Measurements from ENCODE around the gene CDYL2.
"Not testable (repeated sequence)": the region's sequence is repeated elsewhere in the genome, so short reads cannot be mapped to it uniquely, and the experiment has no call there.

CDYL2 gene

DNA sequence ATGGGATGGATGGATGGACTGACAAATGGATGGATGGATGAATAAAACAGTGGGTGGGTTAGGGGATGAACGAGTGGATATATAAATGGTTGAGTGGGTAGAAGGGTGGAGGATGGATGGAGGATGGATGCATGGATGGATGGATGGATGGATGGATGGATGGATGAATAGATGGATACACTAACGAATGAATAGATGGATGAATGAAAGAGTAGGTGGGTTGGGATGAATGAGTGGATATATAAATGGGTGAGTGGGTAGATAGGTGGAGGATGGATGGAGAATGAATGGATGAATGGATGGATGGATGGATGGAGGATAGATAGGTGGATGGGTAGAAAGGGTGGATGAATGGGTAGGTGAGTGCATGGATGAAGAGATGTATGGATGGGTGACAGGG is 62.1 kb downstream of the CDYL2 start:
- DNase-seq = no peak

DNA sequence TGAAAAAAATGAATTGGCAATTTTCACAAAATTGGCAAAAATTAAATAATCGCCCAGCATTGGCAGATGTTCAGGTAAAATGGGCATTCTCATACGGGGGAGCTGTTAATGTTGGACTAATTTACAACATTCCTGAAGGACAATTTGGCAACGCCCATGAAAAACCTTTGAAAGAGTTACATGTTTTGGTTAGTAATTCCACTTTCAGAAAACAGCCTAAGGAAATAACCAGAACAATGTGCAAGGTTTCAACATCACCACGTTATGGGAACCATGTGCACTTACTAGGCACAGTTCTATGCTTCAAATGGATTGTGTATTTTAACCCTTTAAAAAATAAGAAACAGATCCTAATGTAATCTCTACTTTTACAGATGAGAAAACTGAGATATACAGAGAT is 62.7 kb downstream of the CDYL2 start:
- no peak for DNase-seq

DNA sequence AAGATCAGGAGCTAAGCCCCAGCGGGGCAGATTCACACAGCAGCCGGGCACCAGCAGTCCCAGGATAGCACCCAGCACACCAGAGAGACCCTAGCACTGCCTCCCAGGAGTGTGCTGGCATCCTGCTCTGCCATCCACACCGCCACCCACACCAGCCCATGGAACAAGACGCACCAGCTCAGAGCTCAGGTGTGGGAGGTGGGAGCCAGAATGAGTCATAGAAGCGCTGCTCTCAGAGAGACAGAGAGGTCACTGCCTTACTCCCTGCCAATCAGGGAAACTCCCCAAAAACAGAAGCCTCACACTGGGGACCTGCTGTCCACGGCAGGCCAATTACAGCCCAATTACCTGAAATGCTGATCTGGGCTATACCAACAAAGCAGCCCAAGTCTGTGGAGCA is 64.9 kb downstream of the CDYL2 start:
- DNase-seq = no peak

DNA sequence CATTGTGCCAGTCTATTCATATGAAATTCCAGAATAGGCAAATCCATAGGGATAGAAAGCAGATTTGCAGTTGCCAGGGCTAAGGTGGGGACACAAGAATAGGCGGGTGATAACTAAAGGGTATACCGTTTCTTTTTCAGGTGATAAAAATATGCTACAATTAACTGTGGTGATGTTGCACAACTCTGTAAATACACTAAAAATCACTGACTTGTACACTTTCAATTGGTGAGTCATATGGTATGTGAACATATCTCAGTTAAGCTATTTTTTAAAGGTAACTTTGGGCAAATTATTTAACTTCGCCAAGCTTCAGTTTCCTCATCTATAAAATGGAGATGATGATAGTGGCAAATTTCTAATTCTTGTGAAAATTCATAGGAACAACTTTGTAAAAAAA is 65.9 kb downstream of the CDYL2 start:
- DNase-seq = no peak

DNA sequence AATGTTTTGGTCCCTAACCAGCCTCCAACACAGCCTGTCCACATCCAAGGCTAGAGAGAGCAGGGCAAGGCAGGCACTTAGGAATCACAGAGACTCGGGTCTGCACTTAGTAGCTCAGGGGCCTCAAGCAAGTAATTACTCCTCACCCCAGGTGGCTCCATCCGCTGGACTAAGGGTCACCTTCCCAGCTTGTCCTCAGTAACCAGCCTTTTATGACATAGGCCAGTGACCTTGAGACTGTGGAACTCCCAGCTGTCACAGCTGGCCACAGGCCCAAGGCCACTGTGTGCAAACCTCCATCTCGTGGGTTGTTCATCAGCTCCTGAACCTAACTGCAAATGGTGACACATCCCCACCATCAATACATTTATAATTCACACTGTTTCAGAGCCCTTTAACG is 68.6 kb downstream of the CDYL2 start:
- no peak for DNase-seq

DNA sequence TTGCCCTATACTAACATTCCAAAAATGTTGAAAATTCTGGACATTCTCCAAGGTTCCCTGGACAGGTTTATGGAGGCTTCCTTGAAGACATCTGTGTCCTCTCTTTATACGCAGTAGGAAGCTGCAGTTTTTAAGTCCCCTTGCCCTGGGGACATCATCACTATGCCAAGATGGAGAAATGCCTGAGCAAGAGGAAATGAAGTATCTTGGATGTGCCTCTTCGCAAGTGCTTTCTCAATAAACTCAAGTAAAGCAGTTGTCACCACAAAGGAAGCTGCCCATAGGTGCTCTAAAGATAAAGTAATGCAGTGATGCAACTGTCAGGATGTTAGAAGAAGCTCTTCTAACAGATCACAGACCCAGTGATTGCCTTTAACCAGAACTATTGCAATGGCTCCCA is 71.0 kb downstream of the CDYL2 start:
- no peak for DNase-seq

DNA sequence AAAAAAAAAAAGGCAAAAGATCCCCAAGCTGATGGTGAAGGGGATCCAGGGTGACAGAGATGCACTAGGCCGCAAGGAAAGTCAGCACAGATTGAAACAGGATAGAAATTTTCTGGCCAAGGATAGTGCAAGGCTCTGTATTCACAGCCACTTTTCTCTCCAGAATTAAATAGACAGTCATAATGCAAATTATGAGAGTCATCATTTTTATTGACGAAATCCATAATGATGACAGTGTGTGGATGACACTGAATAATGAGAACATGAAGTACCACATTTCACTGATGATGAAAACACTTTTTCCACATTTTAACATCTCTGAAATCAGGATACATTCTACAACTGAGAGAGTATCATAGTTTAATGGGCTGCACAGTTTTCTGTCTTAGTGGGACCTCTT is 72.5 kb downstream of the CDYL2 start:
- no peak for DNase-seq

DNA sequence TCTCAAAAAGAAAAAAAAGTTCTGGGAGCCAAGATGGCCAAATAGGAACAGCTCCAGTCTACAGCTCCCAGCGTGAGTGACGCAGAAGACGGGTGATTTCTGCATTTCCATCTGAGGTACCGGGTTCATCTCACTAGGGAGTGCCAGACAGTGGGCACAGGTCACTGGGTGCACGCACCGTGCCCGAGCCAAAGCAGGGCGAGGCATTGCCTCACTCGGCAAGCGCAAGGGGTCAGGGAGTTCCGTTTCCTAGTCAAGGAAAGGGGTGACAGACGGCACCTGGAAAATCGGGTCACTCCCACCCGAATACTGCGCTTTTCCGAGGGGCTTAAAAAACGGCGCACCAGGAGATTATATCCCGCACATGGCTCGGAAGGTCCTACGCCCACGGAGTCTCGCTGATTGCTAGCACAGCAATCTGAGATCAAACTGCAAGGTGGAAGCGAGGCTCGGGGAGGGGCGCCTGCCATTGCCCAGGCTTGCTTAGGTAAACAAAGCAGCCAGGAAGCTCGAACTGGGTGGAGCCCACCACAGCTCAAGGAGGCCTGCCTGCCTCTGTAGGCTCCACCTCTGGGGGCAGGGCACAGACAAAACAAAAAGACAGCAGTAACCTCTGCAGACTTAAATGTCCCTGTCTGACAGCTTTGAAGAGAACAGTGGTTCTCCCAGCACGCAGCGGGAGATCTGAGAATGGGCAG is 77.2 kb downstream of the CDYL2 start:
- not testable (repeated sequence) for DNase-seq

DNA sequence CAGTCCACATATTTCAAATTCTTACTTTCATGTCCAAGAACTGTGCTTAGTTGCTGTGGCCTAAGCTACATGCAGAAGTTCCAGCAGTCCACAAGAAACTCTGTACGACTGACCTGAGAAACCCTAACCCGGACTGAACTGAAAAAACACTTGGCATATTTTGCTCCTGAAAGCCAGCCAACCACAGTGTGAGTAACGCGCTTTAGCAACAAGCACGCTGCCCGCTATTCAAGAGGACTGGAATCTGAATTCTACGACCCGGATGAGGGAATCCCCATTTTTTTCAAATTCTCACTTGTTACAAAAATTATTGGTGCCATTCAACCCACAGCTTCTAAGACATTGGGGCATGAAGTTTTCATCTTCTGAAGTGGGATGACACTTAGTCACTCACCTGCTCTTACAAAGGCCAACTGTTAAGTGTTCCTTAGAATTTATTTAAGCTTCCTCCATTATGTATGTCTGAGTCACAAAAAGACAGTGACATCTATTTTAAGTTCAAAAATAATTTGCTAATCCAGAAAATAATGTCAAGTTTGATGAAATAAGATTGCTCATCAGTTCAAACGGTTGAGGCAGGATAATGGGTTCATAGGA is 78.7 kb downstream of the CDYL2 start:
- no peak for DNase-seq

DNA sequence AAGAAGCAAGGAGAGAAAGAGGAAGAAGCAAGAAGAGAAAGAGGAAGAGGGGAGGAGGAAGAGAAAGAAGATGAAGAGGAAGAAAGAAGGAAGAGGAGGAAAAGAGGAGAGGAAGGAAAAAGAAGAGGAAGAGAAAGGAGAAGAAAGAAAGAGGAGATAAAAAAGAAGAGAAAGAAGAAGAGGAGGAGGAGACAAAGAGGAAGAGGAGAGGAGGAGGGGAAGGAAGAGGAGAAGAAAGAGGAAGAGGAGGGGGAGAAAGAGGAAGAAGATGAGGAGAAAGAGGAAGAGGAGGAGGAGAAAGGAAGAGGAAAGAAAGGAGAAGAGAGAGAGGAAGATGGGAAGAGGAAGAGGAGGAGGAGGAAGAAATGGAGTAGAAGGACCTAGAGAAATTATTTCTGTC is 80.4 kb downstream of the CDYL2 start:
- no peak for DNase-seq

DNA sequence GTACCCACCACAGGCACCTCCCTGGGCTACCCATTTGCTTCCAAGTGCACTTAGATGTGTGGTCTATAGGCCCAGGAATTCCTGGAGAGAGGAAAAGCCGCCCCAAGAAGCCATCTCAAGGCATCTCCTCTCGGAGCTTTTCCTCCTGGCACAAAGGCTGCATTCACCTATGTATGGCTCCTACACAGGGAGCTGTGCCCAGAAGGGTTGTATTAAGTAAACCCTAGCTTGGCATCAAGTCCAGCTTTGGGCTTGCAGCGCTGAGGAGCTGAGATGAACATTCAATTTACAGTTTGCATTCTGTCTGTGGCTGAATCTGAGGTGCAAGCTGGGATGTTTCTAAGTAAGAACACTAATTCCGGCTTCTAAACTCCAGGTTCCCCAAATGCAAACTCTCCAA is 81.3 kb downstream of the CDYL2 start:
- no peak for DNase-seq

DNA sequence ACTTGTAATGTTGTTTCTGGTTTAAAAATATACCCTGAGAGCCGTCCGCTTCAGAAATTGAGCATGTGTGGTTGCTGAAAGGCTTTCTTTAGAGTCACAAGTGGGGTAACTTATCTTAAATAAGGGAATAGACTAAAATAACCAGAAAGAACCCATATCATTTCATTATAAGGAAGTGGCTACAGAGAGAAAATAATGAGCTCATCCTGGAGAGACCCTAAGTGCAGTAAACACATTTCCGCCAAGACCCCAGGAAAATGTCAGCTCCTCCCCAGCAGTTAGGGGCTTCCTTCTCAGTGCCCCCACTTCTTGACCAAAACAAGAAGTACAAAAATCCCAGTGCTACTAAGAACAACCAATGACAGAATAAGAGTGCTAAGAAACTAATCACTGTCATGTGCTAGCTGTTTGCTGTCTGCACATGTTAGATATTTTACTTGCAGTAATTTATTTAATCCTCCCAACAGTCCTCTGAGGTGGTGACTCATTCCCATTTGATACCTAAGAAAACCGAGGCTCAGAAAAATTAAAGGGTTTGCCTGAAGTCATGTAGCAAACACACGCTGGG is 83.5 kb downstream of the CDYL2 start:
- no peak for DNase-seq

DNA sequence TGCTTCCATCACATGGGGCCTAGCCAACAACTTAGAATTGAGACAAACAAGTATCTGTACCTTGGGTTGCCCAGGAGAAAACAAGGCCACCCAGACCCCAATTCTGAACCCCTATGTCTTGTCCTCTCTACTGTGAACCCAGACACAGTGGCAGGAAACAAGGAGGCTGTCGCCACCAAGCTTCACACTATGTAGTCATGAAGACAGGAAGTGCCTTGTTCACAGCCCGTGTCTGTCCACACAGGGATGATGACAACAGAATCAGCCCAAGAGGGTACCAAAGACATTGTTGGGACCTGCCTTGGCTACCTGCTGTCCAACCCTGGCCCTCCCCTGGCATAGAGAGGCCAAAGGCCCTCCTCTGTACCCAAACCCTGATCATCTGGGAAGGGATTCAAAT is 84.8 kb downstream of the CDYL2 start:
- no peak for DNase-seq

DNA sequence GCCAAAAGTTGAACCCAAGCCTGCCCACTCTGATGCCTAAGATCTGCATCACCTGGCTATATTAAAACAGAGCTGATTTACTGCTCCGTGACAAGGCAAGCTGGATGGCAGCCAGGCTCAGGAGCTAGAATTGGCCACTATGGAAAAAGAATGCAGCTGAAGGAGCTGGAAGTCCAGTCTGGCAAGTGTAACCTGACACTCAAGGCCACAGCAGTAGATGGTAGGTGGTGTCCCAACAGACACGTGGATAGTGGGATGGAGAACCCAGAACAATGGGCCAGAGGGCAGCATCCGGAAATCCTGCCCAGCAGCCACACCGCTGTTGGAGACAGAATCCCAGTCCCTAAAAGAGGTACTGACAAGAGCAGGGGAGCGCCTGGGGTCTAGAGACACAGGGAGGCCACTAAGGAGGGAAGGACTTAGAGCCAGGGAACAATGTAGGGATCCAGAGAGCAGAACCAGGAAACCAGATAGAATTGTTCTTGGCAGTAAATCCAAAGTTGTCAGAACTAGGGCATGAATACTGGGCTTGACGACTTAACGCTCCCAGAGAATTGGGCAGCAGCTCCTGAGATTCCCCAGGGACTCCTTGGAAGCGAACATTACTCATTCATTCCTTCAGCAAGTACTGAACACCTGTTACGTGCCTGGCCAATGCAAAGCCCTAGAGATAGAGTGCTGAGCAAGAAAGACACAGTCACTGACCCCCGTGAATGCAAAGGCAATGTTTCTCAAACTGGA is 85.7 kb downstream of the CDYL2 start:
- no peak for DNase-seq

DNA sequence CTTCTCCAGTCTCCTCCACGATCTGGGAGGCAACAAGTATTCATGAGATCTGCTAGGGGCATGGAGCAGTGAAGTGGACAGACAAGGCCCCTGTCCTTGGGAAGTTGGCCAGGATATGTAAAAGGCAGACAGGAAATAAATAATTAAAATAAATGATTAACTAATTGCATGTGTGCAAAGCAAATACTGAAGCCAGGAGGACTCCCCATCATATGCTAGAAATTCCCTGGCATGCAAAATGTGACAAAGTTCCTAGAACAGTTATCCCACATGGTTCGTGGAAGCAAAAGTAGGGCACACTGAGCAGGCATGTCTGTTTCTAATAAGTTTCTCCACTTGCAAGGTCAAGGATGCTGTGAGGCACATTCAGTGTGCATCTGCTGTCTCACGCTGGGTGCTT is 86.8 kb downstream of the CDYL2 start:
- no peak for DNase-seq

DNA sequence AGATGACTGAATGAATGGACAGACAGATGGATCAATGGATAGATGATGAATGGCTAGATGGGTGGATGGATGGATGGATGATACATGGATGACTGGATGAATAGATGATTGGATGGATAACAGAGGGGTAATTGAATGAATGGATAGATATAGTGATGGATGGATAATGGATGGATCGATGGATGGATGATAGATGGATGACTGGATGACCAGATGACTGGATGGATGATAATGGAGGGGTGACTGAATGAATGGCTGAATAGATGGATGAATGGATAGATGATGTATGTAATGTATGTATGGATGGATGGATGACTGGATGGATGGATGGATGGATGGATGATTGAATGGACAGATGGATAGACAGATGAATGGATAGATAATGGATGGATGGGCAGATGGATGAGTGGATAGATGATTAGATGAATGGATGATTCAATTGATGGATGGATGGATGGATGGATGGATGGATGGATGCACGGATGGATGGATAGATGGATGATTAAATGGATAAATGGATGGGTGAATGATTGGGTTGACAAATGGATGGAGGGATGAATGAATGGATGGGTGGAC is 87.7 kb downstream of the CDYL2 start:
- no peak for DNase-seq

DNA sequence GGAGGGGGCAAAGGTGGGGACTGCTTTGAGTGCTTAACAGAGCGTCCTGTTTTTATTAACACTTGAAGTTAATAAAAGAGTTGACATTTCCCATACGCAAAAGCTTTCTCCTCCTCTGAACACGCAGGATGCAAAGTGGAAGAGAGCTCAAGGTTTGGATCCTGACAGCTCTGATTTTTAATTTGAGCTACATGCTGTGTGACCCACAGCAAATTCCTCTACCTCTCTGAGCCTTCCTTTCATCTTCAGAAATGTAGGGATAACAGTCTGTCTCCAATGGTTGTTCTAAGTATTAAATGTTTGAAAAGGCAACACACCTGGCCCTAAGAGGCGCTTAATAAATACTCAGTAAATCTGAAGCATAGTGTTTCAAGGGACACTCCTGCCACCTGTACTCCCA is 93.0 kb downstream of the CDYL2 start:
- no peak for DNase-seq

DNA sequence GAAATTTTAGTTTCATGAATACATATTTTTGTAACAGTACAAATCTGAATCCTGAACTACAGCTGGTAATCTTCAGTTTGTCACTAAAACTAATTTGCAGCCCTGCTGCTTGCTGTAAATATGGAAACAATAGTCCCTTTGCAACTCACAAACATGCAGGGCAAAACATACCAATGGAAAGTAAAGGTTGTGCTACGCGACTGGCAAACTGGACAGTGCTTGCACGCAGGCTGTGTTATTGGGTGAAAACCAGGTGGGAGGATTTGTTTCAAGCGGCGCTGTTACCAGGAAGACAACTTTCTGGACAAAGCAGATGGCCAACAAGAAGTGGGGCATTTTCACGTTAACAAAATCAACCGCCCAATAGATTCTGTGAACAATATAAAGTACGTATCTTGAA is 93.5 kb downstream of the CDYL2 start:
- DNase-seq = no peak

DNA sequence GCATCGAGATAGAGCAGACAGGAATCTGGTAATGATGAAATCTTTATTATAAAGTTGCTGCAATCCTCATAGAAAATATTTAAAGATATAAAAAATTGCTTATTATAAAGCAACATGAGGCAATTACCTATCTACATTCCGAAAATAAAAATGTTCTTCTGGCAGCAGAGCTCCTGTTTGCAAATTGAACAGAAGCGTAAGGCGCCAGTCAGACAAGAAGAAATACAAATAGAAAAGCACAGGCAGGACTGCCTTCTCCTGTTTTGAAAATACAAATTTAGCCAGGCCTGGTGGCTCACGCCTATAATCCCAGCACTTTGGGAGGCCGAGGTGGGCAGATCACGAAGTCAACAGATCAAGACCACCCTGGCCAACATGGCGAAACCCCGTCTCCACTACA is 95.6 kb downstream of the CDYL2 start:
- DNase-seq = no peak

DNA sequence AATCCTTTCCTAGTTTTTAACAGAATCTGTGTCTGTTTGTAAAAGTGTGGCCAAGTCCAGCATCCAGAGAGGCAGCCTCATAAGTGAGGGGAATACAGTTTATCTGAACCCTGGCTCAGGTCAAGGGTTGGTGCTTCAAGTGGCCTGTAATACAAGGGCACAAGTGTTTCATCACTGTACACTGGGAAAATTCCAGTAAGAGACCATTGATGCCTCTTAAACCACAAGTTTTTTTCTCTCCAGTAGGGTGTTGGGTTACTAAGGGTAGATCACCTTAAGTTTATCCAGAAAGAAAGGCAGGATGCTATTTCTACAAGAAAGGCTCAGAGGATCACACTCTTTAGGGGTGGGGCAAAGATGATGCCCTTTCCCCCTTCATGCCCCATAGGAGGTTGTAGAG is 96.7 kb downstream of the CDYL2 start:
- DNase-seq = no peak

DNA sequence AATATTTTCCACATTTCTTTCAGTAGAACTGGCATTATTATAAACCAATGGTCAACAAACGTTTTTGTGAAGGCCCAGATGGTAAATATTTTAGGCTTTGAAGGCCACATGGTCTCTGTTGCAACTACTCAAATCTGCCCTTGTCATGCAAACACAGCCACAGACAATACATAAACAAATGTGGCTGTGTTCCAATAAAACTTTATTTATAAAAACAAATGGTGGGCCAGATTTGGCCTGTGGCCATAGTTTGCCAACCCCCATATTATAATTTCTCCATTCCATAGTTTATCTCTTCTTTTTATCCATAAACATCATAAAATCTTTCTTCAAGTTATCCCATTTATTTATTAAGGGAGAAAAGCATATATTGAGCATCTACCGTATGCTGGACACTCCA is 98.8 kb downstream of the CDYL2 start:
- no peak for DNase-seq

DNA sequence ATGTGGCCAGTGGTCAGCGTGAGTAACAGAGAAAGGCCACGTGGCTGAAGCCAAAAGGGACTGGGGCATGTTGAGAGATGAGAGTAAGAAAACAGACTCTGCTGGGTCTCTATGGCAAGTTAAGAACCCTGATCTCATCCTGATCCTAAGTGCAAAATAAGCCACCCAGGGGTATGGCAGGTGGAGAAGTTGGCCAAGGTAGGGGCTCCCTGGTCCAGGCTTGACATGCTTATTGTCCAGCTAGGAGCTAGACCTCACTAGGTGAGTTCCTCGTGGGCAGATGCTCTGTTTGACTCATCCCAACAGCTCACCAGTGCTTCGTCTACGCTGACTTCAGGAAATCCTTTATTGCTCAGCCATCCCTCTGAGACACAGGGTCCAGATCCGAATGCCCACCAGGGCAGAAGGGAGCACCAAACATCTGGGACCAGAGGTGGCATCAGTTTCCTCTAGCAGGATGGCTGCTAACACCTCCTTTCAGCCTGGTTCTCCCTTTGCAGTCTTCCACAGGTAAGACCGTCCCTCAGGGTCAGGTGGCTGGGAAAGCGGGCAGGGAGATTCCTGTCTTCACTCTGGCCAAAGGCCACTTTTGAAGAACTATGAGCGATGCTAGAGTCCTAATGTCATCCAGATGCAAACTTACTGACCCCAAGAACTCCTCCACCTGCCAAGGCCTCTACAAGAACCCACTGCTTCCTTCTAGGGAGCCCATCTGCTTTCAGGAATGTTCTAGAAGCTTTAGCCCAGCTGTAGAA is 99.5 kb downstream of the CDYL2 start:
- DNase-seq = no peak
